GM19238 (cell line): Measurements from ENCODE around the gene SLC24A3.

Source experiments
- DNase-seq: peaks from one replicate; pipeline ENCODE4 v3.0.0; 2011; ENCODE audit warnings: low spot score; ENCODE audit not compliant: insufficient read length

The SLC24A3 gene

GRCh38 chr20:19577692-19578091, 365.2 kb downstream of the SLC24A3 start:
- no peak for DNase-seq

- no peak for DNase-seq
Observed at GRCh38 chr20:19582782-19583181, 370.3 kb downstream of the SLC24A3 start.

GRCh38 chr20:19583532-19584175, 371.2 kb downstream of the SLC24A3 start:
- peak; percentile 52 for DNase-seq

GRCh38 chr20:19588241-19588640, 375.8 kb downstream of the SLC24A3 start:
- no peak for DNase-seq

GRCh38 chr20:19588732-19589131, 376.3 kb downstream of the SLC24A3 start:
- DNase-seq = no peak

- no peak for DNase-seq
Observed at GRCh38 chr20:19589787-19590362, 377.4 kb downstream of the SLC24A3 start.

- DNase-seq = no peak
Observed at GRCh38 chr20:19590382-19590781, 377.9 kb downstream of the SLC24A3 start.

- DNase-seq = no peak
Observed at GRCh38 chr20:19593762-19594161, 381.3 kb downstream of the SLC24A3 start.

GRCh38 chr20:19594896-19595295, 382.5 kb downstream of the SLC24A3 start:
- no peak for DNase-seq

- DNase-seq = no peak
Observed at GRCh38 chr20:19598117-19598850, 385.8 kb downstream of the SLC24A3 start.

- DNase-seq = no peak
Observed at GRCh38 chr20:19599200-19599599, 386.8 kb downstream of the SLC24A3 start.

GRCh38 chr20:19600042-19600441, 387.6 kb downstream of the SLC24A3 start:
- DNase-seq = no peak

- DNase-seq = no peak
Observed at GRCh38 chr20:19601126-19601810, 388.8 kb downstream of the SLC24A3 start.

- no peak for DNase-seq
Observed at GRCh38 chr20:19602675-19603375, 390.4 kb downstream of the SLC24A3 start.

GRCh38 chr20:19603376-19603750, 390.9 kb downstream of the SLC24A3 start:
- no peak for DNase-seq

- DNase-seq = no peak
Observed at GRCh38 chr20:19605786-19606485, 393.5 kb downstream of the SLC24A3 start.

- no peak for DNase-seq
Observed at GRCh38 chr20:19609642-19610223, 397.3 kb downstream of the SLC24A3 start.

GRCh38 chr20:19615629-19616028, 403.2 kb downstream of the SLC24A3 start:
- DNase-seq = no peak

GRCh38 chr20:19616081-19616480, 403.6 kb downstream of the SLC24A3 start:
- no peak for DNase-seq

GRCh38 chr20:19616620-19617019, 404.2 kb downstream of the SLC24A3 start:
- no peak for DNase-seq

- no peak for DNase-seq
Observed at GRCh38 chr20:19617256-19617655, 404.8 kb downstream of the SLC24A3 start.
